Upper lobe of left lung (tissue), 6 donors: Measurements from ENCODE around the gene VANGL1. TPM values are rescaled to one million over a fixed set of nuclear protein-coding genes. Genes with fewer than 3 reads are reported as not detected.

Experiments used
- ATAC-seq, 2 donors: fragments of 200-7000 bp; cut with Tn5 transposase; one replicate each; pipeline ENCODE4 v1.9.1; 2022; ENCODE audit warnings: mild to moderate bottlenecking in 2 of 2, moderate library complexity in 2 of 2; ENCODE audit not compliant: low FRiP score in 2 of 2
- DNase-seq, 2 donors: peaks; one replicate each; pipeline ENCODE4 v3.0.0-alpha.2; 2019 to 2020
- H3K27ac ChIP-seq, 4 donors: fragments of 200-600 bp; sonication (generic); one replicate each; pipeline ENCODE4 v1.5.1; 2016 to 2019
- H3K27me3 ChIP-seq, 4 donors: fragments of 200-600 bp; sonication (generic); one replicate each; pipeline ENCODE4 v1.5.1; 2017 to 2019
- H3K36me3 ChIP-seq, 4 donors: fragments of 200-600 bp; sonication (generic); one replicate each; pipeline ENCODE4 v1.5.1; 2016 to 2019
- H3K4me1 ChIP-seq, 4 donors: fragments of 200-600 bp; sonication (generic); one replicate each; pipeline ENCODE4 v1.5.1; 2018 to 2019
- H3K4me3 ChIP-seq, 4 donors: fragments of 200-600 bp; sonication (generic); one replicate each; pipeline ENCODE4 v1.5.1; 2017 to 2019; ENCODE audit warnings: mild to moderate bottlenecking in 2 of 4, moderate library complexity in 1 of 4
- H3K9me3 ChIP-seq, 4 donors: fragments of 200-600 bp; sonication (generic); one replicate each; pipeline ENCODE4 v1.5.1; 2018 to 2019
- CTCF ChIP-seq, 6 experiments: fragments of 450-650 bp in 4 of 6; fragments of 200-600 bp in 2 of 6; sonication (generic) in 2 of 6; IDR thresholded peaks; one replicate each; pipeline ENCODE4 v1.5.1; 2016 to 2019; ENCODE audit warnings: antibody characterized with exemption in 6 of 6
- EP300 ChIP-seq, 4 donors: sonication (generic); formaldehyde crosslinking; IDR thresholded peaks; one replicate each; pipeline ENCODE4 v1.5.1; 2017; ENCODE audit warnings: antibody characterized with exemption in 4 of 4, control low read depth in 2 of 4
- POLR2A ChIP-seq, 4 donors: fragments of 450-650 bp; IDR thresholded peaks; one replicate each; pipeline ENCODE4 v1.5.1; 2016 to 2017; ENCODE audit warnings: antibody characterized with exemption in 4 of 4, mild to moderate bottlenecking in 2 of 4
- POLR2AphosphoS5 ChIP-seq, 2 donors: sonication (generic); formaldehyde crosslinking; IDR thresholded peaks; one replicate each; pipeline ENCODE4 v1.5.1; 2017; ENCODE audit warnings: antibody characterized with exemption in 2 of 2
- WGBS, 2 donors: methylation state at CpG; one replicate each; pipeline ENCODE4 v1.1.5; 2017 to 2018; 5-methylcytosine and 5-hydroxymethylcytosine counted together
- total RNA-seq, 6 donors: library from RNA; depleted of rRNA in 4 of 6; stranded (reverse); fragments of >200 nt in 4 of 6; gene quantifications; one replicate each; pipeline versions ENCODE4 v1.1.0 to v1.2.1, GENCODE V29; 2016 to 2021
- donor health status: DM: no; HTN: no; CAD: no; lungs with moderate emphysema.
- donor health status: DM: no; HTN: yes; CAD: no; lungs with severe emphysema.

VANGL1 gene
- total RNA-seq, 6 donors from 2014 or later = 3.1 to 11.4 (median 7.0) TPM

GRCh38 chr1:115712911-115713609, 71.3 kb downstream of the VANGL1 start:
- Histone ChIP-seq H3K4me3 (no peak overlapping the region), H3K9me3 (no peaks in the 10 kb centered on the region), H3K27ac (no peak overlapping the region), H3K36me3 (no peaks in the 10 kb centered on the region), H3K4me1 (no peaks in the 10 kb centered on the region), H3K27me3 (no peaks in the 10 kb centered on the region)
- DNase-seq = no peak
- TF ChIP-seq POLR2AphosphoS5 (IDR thresholded peaks at IDR 0.05) (no peak), CTCF (IDR thresholded peaks at IDR 0.05) (no peak), POLR2A (IDR thresholded peaks at IDR 0.05) (no peak), EP300 (IDR thresholded peaks at IDR 0.05) (no peak)
- ATAC-seq = no peak
- WGBS, 2 donors = 86% methylated on average over 6 to 10 of the region's 10 CpGs

GRCh38 chr1:115713906-115714305, 72.1 kb downstream of the VANGL1 start:
- Histone ChIP-seq H3K4me3 (no peak overlapping the region), H3K9me3 (no peaks in the 10 kb centered on the region), H3K27ac (no peak overlapping the region), H3K36me3 (no peaks in the 10 kb centered on the region), H3K4me1 (no peaks in the 10 kb centered on the region), H3K27me3 (no peaks in the 10 kb centered on the region)
- no peak for ATAC-seq
- TF ChIP-seq POLR2A (IDR thresholded peaks at IDR 0.05) (no peak), EP300 (IDR thresholded peaks at IDR 0.05) (no peak), POLR2AphosphoS5 (IDR thresholded peaks at IDR 0.05) (no peak), CTCF (IDR thresholded peaks at IDR 0.05) (no peak)
- no peak for DNase-seq
- 80 to 90% methylated on average over 5 of the region's 5 CpGs for WGBS, 2 donors

GRCh38 chr1:115714572-115715141, 72.9 kb downstream of the VANGL1 start:
- no peak for TF ChIP-seq POLR2A (IDR thresholded peaks at IDR 0.05)
- no peak for TF ChIP-seq CTCF (IDR thresholded peaks at IDR 0.05)
- TF ChIP-seq POLR2AphosphoS5 (IDR thresholded peaks at IDR 0.05) = no peak
- TF ChIP-seq EP300 (IDR thresholded peaks at IDR 0.05) = no peak
- Histone ChIP-seq H3K9me3 (no peaks in the 10 kb centered on the region), H3K27me3 (no peaks in the 10 kb centered on the region), H3K4me1 (no peaks in the 10 kb centered on the region), H3K27ac (no peak overlapping the region), H3K4me3 (no peak overlapping the region), H3K36me3 (no peaks in the 10 kb centered on the region)
- 44 to 83% methylated on average over 1 of the region's 1 CpG for WGBS, 2 donors
- DNase-seq (no peak), ATAC-seq (no peak)

- H3K9me3 ChIP-seq = no peaks in the 10 kb centered on the region
- peak in 4 of 6 experiments; percentile 8 to 61 (median 48) for TF ChIP-seq CTCF (IDR thresholded peaks at IDR 0.05)
- TF ChIP-seq POLR2A (IDR thresholded peaks at IDR 0.05) = no peak
- 49 to 50% methylated on average over 5 of the region's 5 CpGs for WGBS, 2 donors
- no peaks in the 10 kb centered on the region for H3K27me3 ChIP-seq
- H3K27ac ChIP-seq = no peak overlapping the region
- ATAC-seq = peak in 1 of 2 donors; percentile 40
- no peaks in the 10 kb centered on the region for H3K4me1 ChIP-seq
- H3K4me3 ChIP-seq = no peak overlapping the region
- no peaks in the 10 kb centered on the region for H3K36me3 ChIP-seq
- DNase-seq = peak in 1 of 2 donors; percentile 39
Observed at GRCh38 chr1:115717541-115717940, 75.8 kb downstream of the VANGL1 start.
